Neural cell (in vitro differentiated cells): ENCODE results near the gene SAMM50. TPM values are rescaled to one million over a fixed set of nuclear protein-coding genes. Genes with fewer than 3 reads are reported as not detected.

Source experiments
- H2AFZ ChIP-seq: fragments of 200-600, 300-800 bp; sonication (generic), shearing (Covaris generic); 2 replicates; pipeline ENCODE4 v1.6.0; 2014; ENCODE audit warnings: low read depth, mild to moderate bottlenecking, antibody characterized with exemption, low read length, moderate library complexity
- H3F3A ChIP-seq: fragments of 200-600 bp; shearing (Covaris generic); 2 replicates; pipeline ENCODE4 v1.6.1; 2016; ENCODE audit warnings: mild to moderate bottlenecking, moderate library complexity, mixed read lengths, antibody characterized with exemption, low read length; ENCODE audit not compliant: insufficient read depth, poor library complexity, severe bottlenecking
- H3K27ac ChIP-seq: fragments of 200-600, 300-800 bp; sonication (generic), shearing (Covaris generic); 2 replicates; pipeline ENCODE4 v1.5.1; 2014; ENCODE audit warnings: mild to moderate bottlenecking, low read length, moderate library complexity
- H3K27me3 ChIP-seq: fragments of 300-800, 200-600 bp; sonication (generic), shearing (Covaris generic); 2 replicates; pipeline ENCODE4 v1.6.0; 2014; ENCODE audit warnings: mild to moderate bottlenecking, low read depth, low read length, moderate library complexity; ENCODE audit not compliant: insufficient read depth
- H3K36me3 ChIP-seq: fragments of 300-800, 200-600 bp; sonication (generic), shearing (Covaris generic); 2 replicates; pipeline ENCODE4 v1.5.1; 2014; ENCODE audit warnings: mild to moderate bottlenecking, antibody characterized with exemption, low read length, moderate library complexity; ENCODE audit not compliant: insufficient read depth
- H3K4me2 ChIP-seq: fragments of 300-800, 200-600 bp; sonication (generic), shearing (Covaris generic); 2 replicates; pipeline ENCODE4 v1.6.0; 2014; ENCODE audit warnings: mild to moderate bottlenecking, low read length
- H3K4me3 ChIP-seq: fragments of 300-800, 200-600 bp; sonication (generic), shearing (Covaris generic); 2 replicates; pipeline ENCODE4 v1.5.1; 2014; ENCODE audit warnings: mild to moderate bottlenecking, low read length, moderate library complexity
- H3K79me2 ChIP-seq: fragments of 200-600 bp; shearing (Covaris generic); replicated peaks from 2 replicates; pipeline ENCODE4 v1.6.0; 2014; ENCODE audit warnings: mild to moderate bottlenecking, low read length, moderate library complexity; ENCODE audit not compliant: insufficient read depth
- H3K9ac ChIP-seq: fragments of 300-800, 200-600 bp; sonication (generic), shearing (Covaris generic); 2 replicates; pipeline ENCODE4 v1.6.1; 2016; ENCODE audit warnings: mild to moderate bottlenecking, low read length, mixed read lengths
- H3K9me2 ChIP-seq: fragments of 200-600 bp; shearing (Covaris generic); 2 replicates; pipeline ENCODE4 v1.6.1; 2016; ENCODE audit warnings: mild to moderate bottlenecking, low read length, mixed read lengths; ENCODE audit not compliant: insufficient read depth
- H3K9me3 ChIP-seq: fragments of 200-600, 300-800 bp; sonication (generic), shearing (Covaris generic); 2 replicates; pipeline ENCODE4 v1.6.1; 2016; ENCODE audit warnings: mild to moderate bottlenecking, mixed run types, low read length, moderate library complexity, mixed read lengths
- H4K20me1 ChIP-seq: fragments of 200-600 bp; shearing (Covaris generic); 2 replicates; pipeline ENCODE4 v1.6.1; 2016; ENCODE audit warnings: mild to moderate bottlenecking, mixed run types; ENCODE audit not compliant: insufficient read depth
- EP300 ChIP-seq: fragments of 450-650 bp; conservative IDR thresholded peaks from 2 replicates; pipeline ENCODE4 v1.6.1; 2014; ENCODE audit warnings: antibody characterized with exemption, mild to moderate bottlenecking, moderate library complexity; ENCODE audit not compliant: poor library complexity, severe bottlenecking
- EZH2 ChIP-seq: fragments of 200-600, 300-800 bp; shearing (Covaris generic), sonication (generic); IDR thresholded peaks from 2 replicates; pipeline ENCODE4 v1.6.1; 2014; ENCODE audit warnings: antibody characterized with exemption, low read length, borderline replicate concordance, mild to moderate bottlenecking; ENCODE audit not compliant: insufficient read depth, poor library complexity, severe bottlenecking
- REST ChIP-seq: IDR thresholded peaks from 2 replicates; pipeline ENCODE4 v1.6.1; 2012; ENCODE audit warnings: borderline replicate concordance
- polyA plus RNA-seq: library from polyadenylated mRNA; depleted of rRNA; stranded (reverse); fragments of >200 nt; gene quantifications from 2 replicates; pipeline ENCODE4 v1.2.3, GENCODE V29; 2014
- TF ChIP-seq, protein P1 (sequence below): fragments of 450-650 bp; IDR thresholded peaks from 2 replicates; pipeline ENCODE4 v1.5.1; 2014; ENCODE audit warnings: antibody characterized with exemption, mild to moderate bottlenecking, moderate library complexity; ENCODE audit not compliant: poor library complexity, severe bottlenecking

SAMM50 gene
- polyA plus RNA-seq, 1 donor from 2014 or later, result 38.1 TPM

GRCh38 chr22:43945632-43946383, 9.4 kb upstream of the SAMM50 start:
- Histone ChIP-seq H2AFZ (no peak overlapping the region), H3K4me3 (no peak overlapping the region), H3K36me3 (no peaks in the 10 kb centered on the region), H3K4me2 (no peak overlapping the region), H3K9me3 (no peaks in the 10 kb centered on the region), H3K9me2 (no peaks in the 10 kb centered on the region), H3F3A (no peaks in the 10 kb centered on the region), H3K79me2 (no peaks in the 10 kb centered on the region), H4K20me1 (no peaks in the 10 kb centered on the region), H3K27ac (no peak overlapping the region), H3K27me3 (no peaks in the 10 kb centered on the region), H3K9ac (no peak overlapping the region)
- TF ChIP-seq, protein P1, sequence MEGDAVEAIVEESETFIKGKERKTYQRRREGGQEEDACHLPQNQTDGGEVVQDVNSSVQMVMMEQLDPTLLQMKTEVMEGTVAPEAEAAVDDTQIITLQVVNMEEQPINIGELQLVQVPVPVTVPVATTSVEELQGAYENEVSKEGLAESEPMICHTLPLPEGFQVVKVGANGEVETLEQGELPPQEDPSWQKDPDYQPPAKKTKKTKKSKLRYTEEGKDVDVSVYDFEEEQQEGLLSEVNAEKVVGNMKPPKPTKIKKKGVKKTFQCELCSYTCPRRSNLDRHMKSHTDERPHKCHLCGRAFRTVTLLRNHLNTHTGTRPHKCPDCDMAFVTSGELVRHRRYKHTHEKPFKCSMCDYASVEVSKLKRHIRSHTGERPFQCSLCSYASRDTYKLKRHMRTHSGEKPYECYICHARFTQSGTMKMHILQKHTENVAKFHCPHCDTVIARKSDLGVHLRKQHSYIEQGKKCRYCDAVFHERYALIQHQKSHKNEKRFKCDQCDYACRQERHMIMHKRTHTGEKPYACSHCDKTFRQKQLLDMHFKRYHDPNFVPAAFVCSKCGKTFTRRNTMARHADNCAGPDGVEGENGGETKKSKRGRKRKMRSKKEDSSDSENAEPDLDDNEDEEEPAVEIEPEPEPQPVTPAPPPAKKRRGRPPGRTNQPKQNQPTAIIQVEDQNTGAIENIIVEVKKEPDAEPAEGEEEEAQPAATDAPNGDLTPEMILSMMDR, result peak; percentile 30
- TF ChIP-seq REST (no peak), EP300 (no peak), EZH2 (no peak)

DNA sequence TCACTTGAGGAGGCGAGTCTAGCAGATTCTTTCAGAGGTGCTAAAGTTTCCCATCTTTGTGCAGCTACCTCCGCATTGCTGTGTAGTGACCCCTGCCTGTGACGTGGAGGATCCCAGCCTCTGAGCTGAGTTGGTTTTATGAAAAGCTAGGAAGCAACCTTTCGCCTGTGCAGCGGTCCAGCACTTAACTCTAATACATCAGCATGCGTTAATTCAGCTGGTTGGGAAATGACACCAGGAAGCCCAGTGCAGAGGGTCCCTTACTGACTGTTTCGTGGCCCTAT, 8.9 kb upstream of the SAMM50 start:
- no peaks in the 10 kb centered on the region for H3K79me2 ChIP-seq
- H3K27ac ChIP-seq, result no peak overlapping the region
- H4K20me1 ChIP-seq, result no peaks in the 10 kb centered on the region
- no peaks in the 10 kb centered on the region for H3F3A ChIP-seq
- no peak overlapping the region for H3K4me2 ChIP-seq
- no peaks in the 10 kb centered on the region for H3K9me2 ChIP-seq
- H2AFZ ChIP-seq, result no peak overlapping the region
- no peaks in the 10 kb centered on the region for H3K9me3 ChIP-seq
- H3K9ac ChIP-seq, result no peak overlapping the region
- TF ChIP-seq REST, result no peak
- H3K36me3 ChIP-seq, result no peaks in the 10 kb centered on the region
- H3K4me3 ChIP-seq, result no peak overlapping the region
- no peaks in the 10 kb centered on the region for H3K27me3 ChIP-seq
